Fibroblast of lung (primary cell): ENCODE data around the gene UIMC1.

ENCODE experiments used
- EZH2 ChIP-seq: IDR thresholded peaks from 2 replicates; pipeline ENCODE4 v1.5.1; 2012; ENCODE audit warnings: low read length, control low read depth, mild to moderate bottlenecking; ENCODE audit errors: missing control alignments
- TF ChIP-seq, protein P1 (sequence below), 2 donors: IDR thresholded peaks in 1 of 2; conservative IDR thresholded peaks in 1 of 2; 1 replicate in 1 of 2; 2 replicates in 1 of 2; pipeline ENCODE4 v1.5.1; 2011 to 2012; ENCODE audit warnings: low read length in 2 of 2, control low read depth in 1 of 2, inconsistent platforms in 1 of 2, low read depth in 1 of 2, mild to moderate bottlenecking in 1 of 2

DNA sequence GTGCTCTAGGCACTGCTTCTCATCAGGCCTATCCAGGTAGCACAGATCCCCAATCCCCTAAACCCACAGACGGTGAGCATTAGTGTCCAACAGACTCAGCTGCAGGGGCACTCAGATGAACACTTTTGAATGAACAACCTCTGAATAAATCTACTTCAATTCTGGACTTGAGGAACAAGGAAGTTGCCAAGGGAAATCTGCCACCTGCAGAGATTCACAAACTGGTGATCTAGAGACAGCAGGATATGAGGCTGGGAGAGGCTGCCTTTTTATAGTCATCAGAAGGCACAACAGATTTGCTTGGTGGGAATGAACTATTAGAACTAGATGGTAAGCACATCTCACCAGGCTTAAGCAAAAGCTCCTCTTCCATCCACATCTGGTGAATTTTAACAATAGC lies 100.5 kb downstream of the UIMC1 start:
- TF ChIP-seq, protein P1, sequence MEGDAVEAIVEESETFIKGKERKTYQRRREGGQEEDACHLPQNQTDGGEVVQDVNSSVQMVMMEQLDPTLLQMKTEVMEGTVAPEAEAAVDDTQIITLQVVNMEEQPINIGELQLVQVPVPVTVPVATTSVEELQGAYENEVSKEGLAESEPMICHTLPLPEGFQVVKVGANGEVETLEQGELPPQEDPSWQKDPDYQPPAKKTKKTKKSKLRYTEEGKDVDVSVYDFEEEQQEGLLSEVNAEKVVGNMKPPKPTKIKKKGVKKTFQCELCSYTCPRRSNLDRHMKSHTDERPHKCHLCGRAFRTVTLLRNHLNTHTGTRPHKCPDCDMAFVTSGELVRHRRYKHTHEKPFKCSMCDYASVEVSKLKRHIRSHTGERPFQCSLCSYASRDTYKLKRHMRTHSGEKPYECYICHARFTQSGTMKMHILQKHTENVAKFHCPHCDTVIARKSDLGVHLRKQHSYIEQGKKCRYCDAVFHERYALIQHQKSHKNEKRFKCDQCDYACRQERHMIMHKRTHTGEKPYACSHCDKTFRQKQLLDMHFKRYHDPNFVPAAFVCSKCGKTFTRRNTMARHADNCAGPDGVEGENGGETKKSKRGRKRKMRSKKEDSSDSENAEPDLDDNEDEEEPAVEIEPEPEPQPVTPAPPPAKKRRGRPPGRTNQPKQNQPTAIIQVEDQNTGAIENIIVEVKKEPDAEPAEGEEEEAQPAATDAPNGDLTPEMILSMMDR (conservative IDR thresholded peaks at IDR 0.05 in 1 of 2, IDR thresholded peaks at IDR 0.05 in 1 of 2; ENCODE audit: low read depth in 1 of 2, low read length in 2 of 2): no peak
- no peak for TF ChIP-seq EZH2
